GM23338 (cell line): ENCODE measurements around the gene KRTAP10-10.

Experiments used
- CREB1 ChIP-seq: fragments of 250-450 bp; sonication (Bioruptor Pico); IDR thresholded peaks from 2 replicates; pipeline ENCODE4 v1.5.0; 2020; ENCODE audit warnings: low read depth, mild to moderate bottlenecking, moderate library complexity
- CTCF ChIP-seq, 2 experiments: fragments of 200-600 bp in 1 of 2; sonication (generic) in 1 of 2; conservative IDR thresholded peaks; 2 replicates each; pipeline versions ENCODE4 v1.5.1 to v1.6.1; 2016 to 2017; ENCODE audit warnings: antibody characterized with exemption in 2 of 2, low read depth in 2 of 2, mild to moderate bottlenecking in 2 of 2, moderate library complexity in 1 of 2
- EZH2 ChIP-seq: fragments of 200-600 bp; sonication (generic); IDR thresholded peaks from one replicate; pipeline ENCODE4 v1.8.0; 2017; ENCODE audit warnings: antibody characterized with exemption, mild to moderate bottlenecking, low read depth; ENCODE audit not compliant: unreplicated experiment
- EZH2phosphoT487 ChIP-seq: fragments of 200-600 bp; sonication (generic); IDR thresholded peaks from one replicate; pipeline ENCODE4 v1.8.1; 2018; ENCODE audit warnings: antibody characterized with exemption; ENCODE audit not compliant: unreplicated experiment
- POLR2AphosphoS5 ChIP-seq: IDR thresholded peaks from 2 replicates; pipeline ENCODE4 v1.6.1; 2016; ENCODE audit warnings: antibody characterized with exemption, low read depth
- STAT1 ChIP-seq: IDR thresholded peaks from one replicate; pipeline ENCODE4 v1.6.1; 2016; ENCODE audit warnings: antibody characterized with exemption; ENCODE audit not compliant: unreplicated experiment
- TF ChIP-seq, protein P1 (sequence below): IDR thresholded peaks from one replicate; pipeline ENCODE4 v1.6.1; 2018; ENCODE audit warnings: antibody characterized with exemption; ENCODE audit not compliant: unreplicated experiment

- TF ChIP-seq POLR2AphosphoS5, result no peak
- no peak for TF ChIP-seq EZH2
- TF ChIP-seq CTCF (conservative IDR thresholded peaks at IDR 0.05; ENCODE audit: low read depth in 2 of 2), result no peak
- no peak for TF ChIP-seq EZH2phosphoT487
- TF ChIP-seq STAT1, result no peak
- no peak for TF ChIP-seq CREB1 (CRISPR knock-in tag)
- TF ChIP-seq, protein P1, sequence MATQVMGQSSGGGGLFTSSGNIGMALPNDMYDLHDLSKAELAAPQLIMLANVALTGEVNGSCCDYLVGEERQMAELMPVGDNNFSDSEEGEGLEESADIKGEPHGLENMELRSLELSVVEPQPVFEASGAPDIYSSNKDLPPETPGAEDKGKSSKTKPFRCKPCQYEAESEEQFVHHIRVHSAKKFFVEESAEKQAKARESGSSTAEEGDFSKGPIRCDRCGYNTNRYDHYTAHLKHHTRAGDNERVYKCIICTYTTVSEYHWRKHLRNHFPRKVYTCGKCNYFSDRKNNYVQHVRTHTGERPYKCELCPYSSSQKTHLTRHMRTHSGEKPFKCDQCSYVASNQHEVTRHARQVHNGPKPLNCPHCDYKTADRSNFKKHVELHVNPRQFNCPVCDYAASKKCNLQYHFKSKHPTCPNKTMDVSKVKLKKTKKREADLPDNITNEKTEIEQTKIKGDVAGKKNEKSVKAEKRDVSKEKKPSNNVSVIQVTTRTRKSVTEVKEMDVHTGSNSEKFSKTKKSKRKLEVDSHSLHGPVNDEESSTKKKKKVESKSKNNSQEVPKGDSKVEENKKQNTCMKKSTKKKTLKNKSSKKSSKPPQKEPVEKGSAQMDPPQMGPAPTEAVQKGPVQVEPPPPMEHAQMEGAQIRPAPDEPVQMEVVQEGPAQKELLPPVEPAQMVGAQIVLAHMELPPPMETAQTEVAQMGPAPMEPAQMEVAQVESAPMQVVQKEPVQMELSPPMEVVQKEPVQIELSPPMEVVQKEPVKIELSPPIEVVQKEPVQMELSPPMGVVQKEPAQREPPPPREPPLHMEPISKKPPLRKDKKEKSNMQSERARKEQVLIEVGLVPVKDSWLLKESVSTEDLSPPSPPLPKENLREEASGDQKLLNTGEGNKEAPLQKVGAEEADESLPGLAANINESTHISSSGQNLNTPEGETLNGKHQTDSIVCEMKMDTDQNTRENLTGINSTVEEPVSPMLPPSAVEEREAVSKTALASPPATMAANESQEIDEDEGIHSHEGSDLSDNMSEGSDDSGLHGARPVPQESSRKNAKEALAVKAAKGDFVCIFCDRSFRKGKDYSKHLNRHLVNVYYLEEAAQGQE, result no peak
Measured at GRCh38 chr21:44589094-44589493, 48.1 kb upstream of the KRTAP10-10 start.
